Measurements from ENCODE around the gene ZFAND3. TPM values are rescaled to one million over a fixed set of nuclear protein-coding genes. Genes with fewer than 3 reads are reported as not detected.

Gene ZFAND3
- total RNA-seq, 1 experiment from 2014 or later: 22.2 TPM

DNA sequence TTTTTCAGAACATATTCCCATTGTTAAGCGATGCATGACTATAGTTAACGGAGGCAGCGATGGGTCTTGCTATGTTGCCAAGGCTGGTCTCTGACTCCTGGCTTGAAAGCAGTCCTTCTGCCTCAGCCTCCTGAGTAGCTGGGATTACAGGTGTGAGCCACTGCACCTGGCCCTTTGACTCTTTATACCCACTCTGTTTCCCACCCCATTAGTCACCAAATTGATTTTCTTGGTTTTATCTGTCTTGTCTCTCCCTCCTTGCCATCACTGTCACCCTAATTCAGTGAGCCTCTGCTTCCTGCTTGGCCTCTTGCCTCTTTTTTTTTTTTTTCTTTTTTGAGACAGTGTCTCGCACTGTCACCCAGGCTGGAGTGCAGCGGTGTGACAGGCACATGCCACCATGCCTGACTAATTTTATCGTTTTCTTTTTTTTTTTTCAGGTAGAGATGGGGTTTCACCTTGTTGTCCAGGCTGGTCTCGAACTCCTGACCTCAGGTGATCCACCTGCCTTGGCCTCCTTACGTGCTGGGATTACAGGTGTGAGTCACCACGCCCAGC lies 31.3 kb downstream of the ZFAND3 start:
- H3K9ac ChIP-seq (ENCODE audit: low read length): no peak overlapping the region
- peaks cover 14% of the 10 kb centered on the region for H3K4me1 ChIP-seq (ENCODE audit: insufficient read depth, low read length)
- no peaks in the 10 kb centered on the region for H3F3A ChIP-seq (ENCODE audit: low read length, unreplicated experiment)
- H3K27ac ChIP-seq (ENCODE audit: low read length): no peak overlapping the region
- DNase-seq (no peak), ATAC-seq (no peak)
- ChIA-PET CTCF (no interaction called here), POLR2A (ENCODE audit: unreplicated experiment) (no interaction called here)
- TF ChIP-seq EZH2 (IDR thresholded peaks at IDR 0.05; ENCODE audit: low read length, unreplicated experiment) (no peak), EZH2phosphoT487 (IDR thresholded peaks at IDR 0.05; ENCODE audit: borderline replicate concordance, low read length) (no peak)
- TF ChIP-seq, protein P1, sequence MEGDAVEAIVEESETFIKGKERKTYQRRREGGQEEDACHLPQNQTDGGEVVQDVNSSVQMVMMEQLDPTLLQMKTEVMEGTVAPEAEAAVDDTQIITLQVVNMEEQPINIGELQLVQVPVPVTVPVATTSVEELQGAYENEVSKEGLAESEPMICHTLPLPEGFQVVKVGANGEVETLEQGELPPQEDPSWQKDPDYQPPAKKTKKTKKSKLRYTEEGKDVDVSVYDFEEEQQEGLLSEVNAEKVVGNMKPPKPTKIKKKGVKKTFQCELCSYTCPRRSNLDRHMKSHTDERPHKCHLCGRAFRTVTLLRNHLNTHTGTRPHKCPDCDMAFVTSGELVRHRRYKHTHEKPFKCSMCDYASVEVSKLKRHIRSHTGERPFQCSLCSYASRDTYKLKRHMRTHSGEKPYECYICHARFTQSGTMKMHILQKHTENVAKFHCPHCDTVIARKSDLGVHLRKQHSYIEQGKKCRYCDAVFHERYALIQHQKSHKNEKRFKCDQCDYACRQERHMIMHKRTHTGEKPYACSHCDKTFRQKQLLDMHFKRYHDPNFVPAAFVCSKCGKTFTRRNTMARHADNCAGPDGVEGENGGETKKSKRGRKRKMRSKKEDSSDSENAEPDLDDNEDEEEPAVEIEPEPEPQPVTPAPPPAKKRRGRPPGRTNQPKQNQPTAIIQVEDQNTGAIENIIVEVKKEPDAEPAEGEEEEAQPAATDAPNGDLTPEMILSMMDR (conservative IDR thresholded peaks at IDR 0.05; ENCODE audit: low read depth, low read length): no peak
- H3K27me3 ChIP-seq (ENCODE audit: low read length): no peaks in the 10 kb centered on the region
- no peak overlapping the region for H3K4me3 ChIP-seq (ENCODE audit: low read length)
- H4K20me1 ChIP-seq (ENCODE audit: low read length): peaks cover 51% of the 10 kb centered on the region
- BruUV-seq (replicated peaks): no TSS peak
- no peaks in the 10 kb centered on the region for H3K9me2 ChIP-seq (replicated peaks; ENCODE audit: low read length)
- peaks cover 96% of the 10 kb centered on the region for H3K79me2 ChIP-seq (ENCODE audit: low read length)
- no peak overlapping the region for H2AFZ ChIP-seq (ENCODE audit: low read length)
- intact Hi-C loops (cut with micrococcal nuclease): no loop called here
- H3K4me2 ChIP-seq (ENCODE audit: low read length): no peak overlapping the region
- 0 out of 2 replicates have a peak, but pooled peaks cover 3% of the 10 kb centered on the region for H3K36me3 ChIP-seq (ENCODE audit: low read depth, low read length)
- no peaks in the 10 kb centered on the region for H3K9me3 ChIP-seq (ENCODE audit: low read length)

DNA sequence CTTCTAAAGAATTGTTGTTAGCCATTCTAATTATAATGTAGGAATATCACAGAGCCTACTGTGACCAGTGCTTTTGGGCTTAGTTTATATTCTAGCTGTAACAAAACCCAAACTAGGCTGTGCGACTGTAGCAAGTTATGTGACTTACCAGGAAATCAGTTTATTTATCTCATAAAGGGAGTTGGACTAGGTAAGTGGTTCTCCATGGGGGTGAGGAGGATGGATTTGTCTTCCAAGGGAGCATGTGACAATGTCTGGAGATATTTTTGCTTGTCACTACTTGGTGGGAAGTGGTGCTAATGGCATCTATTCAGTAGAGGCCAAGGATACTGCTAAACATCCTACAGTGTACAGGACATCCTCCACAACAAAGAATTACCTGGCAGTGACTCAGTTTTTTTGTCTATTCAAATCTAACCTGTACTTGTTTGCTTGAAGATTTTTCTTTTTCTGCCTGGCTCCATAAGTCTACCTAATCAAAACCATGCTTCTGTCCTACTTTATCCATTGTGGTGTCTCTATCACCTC lies 32.5 kb downstream of the ZFAND3 start:
- no peak overlapping the region for H3K27ac ChIP-seq (ENCODE audit: low read length)
- H3K9me3 ChIP-seq (ENCODE audit: low read length): no peaks in the 10 kb centered on the region
- H4K20me1 ChIP-seq (ENCODE audit: low read length): peaks cover 49% of the 10 kb centered on the region
- peaks cover 10% of the 10 kb centered on the region for H3K4me1 ChIP-seq (ENCODE audit: insufficient read depth, low read length)
- TF ChIP-seq EZH2phosphoT487 (IDR thresholded peaks at IDR 0.05; ENCODE audit: borderline replicate concordance, low read length) (no peak), EZH2 (IDR thresholded peaks at IDR 0.05; ENCODE audit: low read length, unreplicated experiment) (no peak)
- TF ChIP-seq, protein P1 (conservative IDR thresholded peaks at IDR 0.05; ENCODE audit: low read depth, low read length): no peak
- no peaks in the 10 kb centered on the region for H3F3A ChIP-seq (ENCODE audit: low read length, unreplicated experiment)
- intact Hi-C loops (cut with micrococcal nuclease): no loop called here
- H3K4me2 ChIP-seq (ENCODE audit: low read length): no peak overlapping the region
- ChIA-PET CTCF (no interaction called here), POLR2A (ENCODE audit: unreplicated experiment) (interaction anchor here (0.5 kb wide), 1 partner anchor 617 kb away, joined by 4 read pairs; no protein-coding TSS in a partner anchor)
- H2AFZ ChIP-seq (ENCODE audit: low read length): no peak overlapping the region
- H3K79me2 ChIP-seq (ENCODE audit: low read length): peaks cover 95% of the 10 kb centered on the region
- 0 out of 2 replicates have a peak, but pooled peaks cover 3% of the 10 kb centered on the region for H3K36me3 ChIP-seq (ENCODE audit: low read depth, low read length)
- H3K9ac ChIP-seq (ENCODE audit: low read length): no peak overlapping the region
- no peaks in the 10 kb centered on the region for H3K27me3 ChIP-seq (ENCODE audit: low read length)
- no peak; the same call in 1 of the 2 replicates for ATAC-seq
- no peak overlapping the region for H3K4me3 ChIP-seq (ENCODE audit: low read length)
- DNase-seq: no peak
- BruUV-seq (replicated peaks): no TSS peak
- H3K9me2 ChIP-seq (replicated peaks; ENCODE audit: low read length): no peaks in the 10 kb centered on the region

DNA sequence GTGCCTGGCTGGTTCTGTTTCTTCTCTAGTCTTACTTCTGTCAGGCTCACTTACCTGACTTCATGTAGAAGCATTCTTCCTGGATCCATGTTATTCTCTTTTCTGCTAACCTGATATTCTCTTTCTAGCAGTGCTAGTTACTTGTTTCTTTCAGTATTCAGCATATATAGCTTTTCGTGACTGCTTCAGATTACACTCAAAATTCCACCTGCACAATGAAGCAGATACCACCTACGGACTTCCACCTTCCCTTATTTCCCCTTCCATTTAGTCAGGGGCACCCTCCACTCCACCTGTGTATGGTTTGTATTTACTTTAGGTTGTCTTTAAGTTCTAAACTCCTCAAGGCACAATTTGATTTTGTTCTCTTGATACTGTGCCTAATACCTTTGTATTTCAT lies 36.8 kb downstream of the ZFAND3 start:
- intact Hi-C loops (cut with micrococcal nuclease): no loop called here
- H3K4me2 ChIP-seq (ENCODE audit: low read length): no peak overlapping the region
- H3K27ac ChIP-seq (ENCODE audit: low read length): no peak overlapping the region
- peaks cover 20% of the 10 kb centered on the region for H3K4me1 ChIP-seq (ENCODE audit: insufficient read depth, low read length)
- no peaks in the 10 kb centered on the region for H3K27me3 ChIP-seq (ENCODE audit: low read length)
- no peaks in the 10 kb centered on the region for H3K9me2 ChIP-seq (replicated peaks; ENCODE audit: low read length)
- ChIA-PET CTCF (no interaction called here), POLR2A (ENCODE audit: unreplicated experiment) (interaction anchor here (0.7 kb wide), 1 partner anchor 38 kb away, joined by 5 read pairs; no protein-coding TSS in a partner anchor)
- H3K4me3 ChIP-seq (ENCODE audit: low read length): no peak overlapping the region
- ATAC-seq (no peak), DNase-seq (no peak)
- H3K36me3 ChIP-seq (ENCODE audit: low read depth, low read length): 0 out of 2 replicates have a peak, but pooled peaks cover 3% of the 10 kb centered on the region
- BruUV-seq (replicated peaks): no TSS peak
- H4K20me1 ChIP-seq (ENCODE audit: low read length): peaks cover 45% of the 10 kb centered on the region
- no peak for TF ChIP-seq EZH2phosphoT487 (IDR thresholded peaks at IDR 0.05; ENCODE audit: borderline replicate concordance, low read length)
- no peak for TF ChIP-seq EZH2 (IDR thresholded peaks at IDR 0.05; ENCODE audit: low read length, unreplicated experiment)
- TF ChIP-seq, protein P1 (conservative IDR thresholded peaks at IDR 0.05; ENCODE audit: low read depth, low read length): no peak
- H2AFZ ChIP-seq (ENCODE audit: low read length): no peak overlapping the region
- H3K9me3 ChIP-seq (ENCODE audit: low read length): no peaks in the 10 kb centered on the region
- peaks cover 94% of the 10 kb centered on the region for H3K79me2 ChIP-seq (ENCODE audit: low read length)
- H3K9ac ChIP-seq (ENCODE audit: low read length): no peak overlapping the region
- H3F3A ChIP-seq (ENCODE audit: low read length, unreplicated experiment): no peaks in the 10 kb centered on the region

Measured in PC-3 (cell line).